B cell (primary cell): Measurements from ENCODE around the gene ABR. TPM values are rescaled to one million over a fixed set of nuclear protein-coding genes. Genes with fewer than 3 reads are reported as not detected.

Experiments used
- ATAC-seq: fragments of 200-7000 bp; cut with Tn5 transposase; one replicate; pipeline ENCODE4 v1.10.0; 2021; ENCODE audit warnings: low read depth, mild to moderate bottlenecking, moderate number of reproducible peaks, moderate library complexity
- CTCF ChIA-PET: fragments of 350-600 bp; sonication (Branson Sonifier 250); formaldehyde crosslinking; loops from one replicate; lab custom pipeline; 2021; ENCODE audit warnings: antibody characterized with exemption, inconsistent platforms; lab: Charles Lee
- POLR2A ChIA-PET: fragments of 350-600 bp; sonication (Branson Sonifier 250); formaldehyde crosslinking; loops from one replicate; lab custom pipeline; 2021; ENCODE audit warnings: antibody characterized with exemption; lab: Charles Lee
- DNase-seq: peaks from one replicate; pipeline ENCODE4 v3.0.0; 2013
- H2AFZ ChIP-seq: 2 replicates; pipeline ENCODE4 v1.6.1; 2012; ENCODE audit warnings: mild to moderate bottlenecking, low read depth, low read length; ENCODE audit not compliant: insufficient read depth, poor library complexity, severe bottlenecking
- H3K27ac ChIP-seq, 2 donors: 1 replicate in 1 of 2; 2 replicates in 1 of 2; pipeline ENCODE4 v1.5.1; 2012 to 2013; ENCODE audit warnings: low read length in 2 of 2, mild to moderate bottlenecking in 2 of 2, moderate library complexity in 1 of 2
- H3K27me3 ChIP-seq, 4 experiments: fragments of 200-600 bp in 1 of 4; sonication (generic) in 1 of 4; replicated peaks in 1 of 4; 1 replicate in 2 of 4; 2 replicates in 2 of 4; pipeline versions ENCODE4 v1.6.1 to v1.7.0; 2013 to 2016; ENCODE audit warnings: low read length in 3 of 4, mild to moderate bottlenecking in 2 of 4, mixed read lengths in 1 of 4, moderate library complexity in 1 of 4; ENCODE audit not compliant: insufficient read depth in 4 of 4, control insufficient read depth in 3 of 4; ENCODE audit errors: control extremely low read depth in 1 of 4
- H3K36me3 ChIP-seq, 2 experiments: replicated peaks in 1 of 2; 1 replicate in 1 of 2; 2 replicates in 1 of 2; pipeline versions ENCODE4 v1.6.1 to v1.7.1; 2013; ENCODE audit warnings: low read length in 1 of 2; ENCODE audit not compliant: insufficient read depth in 2 of 2, control insufficient read depth in 1 of 2; ENCODE audit errors: control extremely low read depth in 1 of 2, extremely low read depth in 1 of 2
- H3K4me1 ChIP-seq, 2 donors: fragments of 200-600 bp in 1 of 2; sonication (generic) in 1 of 2; 1 replicate in 1 of 2; 2 replicates in 1 of 2; pipeline versions ENCODE4 v1.5.1 to v1.6.1; 2013 to 2017; ENCODE audit warnings: low read length in 2 of 2; ENCODE audit not compliant: control insufficient read depth in 2 of 2, insufficient read depth in 2 of 2
- H3K4me2 ChIP-seq: replicated peaks from 2 replicates; pipeline ENCODE3; 2012; ENCODE audit warnings: mild to moderate bottlenecking, low read depth, low read length; ENCODE audit not compliant: poor library complexity, severe bottlenecking
- H3K4me3 ChIP-seq, 5 experiments: fragments of 200-600 bp in 1 of 5; sonication (generic) in 1 of 5; 1 replicate in 3 of 5; 2 replicates in 2 of 5; pipeline versions ENCODE4 v1.5.1 to v1.7.0; 2011 to 2016; ENCODE audit warnings: low read length in 4 of 5, mild to moderate bottlenecking in 4 of 5, low read depth in 2 of 5, control low read depth in 1 of 5, moderate library complexity in 1 of 5; ENCODE audit not compliant: insufficient read depth in 1 of 5; ENCODE audit errors: control extremely low read depth in 1 of 5, extremely low read depth in 1 of 5
- H3K79me2 ChIP-seq: fragments of 200-600 bp; sonication (generic); one replicate; pipeline ENCODE4 v1.6.0; 2016; ENCODE audit warnings: low read length; ENCODE audit not compliant: control insufficient read depth, insufficient read depth
- H3K9ac ChIP-seq: fragments of 200-600 bp; sonication (generic); 2 replicates; pipeline ENCODE4 v1.6.1; 2017; ENCODE audit warnings: mild to moderate bottlenecking, low read length, moderate library complexity
- H3K9me3 ChIP-seq, 3 donors: one replicate each; pipeline versions ENCODE4 v1.6.1 to v1.7.1; 2013; ENCODE audit warnings: low read length in 2 of 3; ENCODE audit not compliant: control insufficient read depth in 2 of 3, insufficient read depth in 1 of 3; ENCODE audit errors: control extremely low read depth in 1 of 3
- H4K20me1 ChIP-seq: 2 replicates; pipeline ENCODE4 v1.6.0; 2012; ENCODE audit warnings: mild to moderate bottlenecking, low read length; ENCODE audit not compliant: insufficient read depth, control insufficient read depth, poor library complexity, severe bottlenecking
- H3K27ac Mint-ChIP-seq: one replicate; pipeline ENCODE4 v1.8.0; 2021; ENCODE audit warnings: mixed read lengths
- H3K27me3 Mint-ChIP-seq: one replicate; pipeline ENCODE4 v1.8.0; 2021; ENCODE audit warnings: mixed read lengths
- H3K4me1 Mint-ChIP-seq: one replicate; pipeline ENCODE4 v1.8.0; 2021; ENCODE audit warnings: mixed read lengths
- H3K4me3 Mint-ChIP-seq: one replicate; pipeline ENCODE4 v1.8.0; 2021; ENCODE audit warnings: mixed read lengths
- H3K9me3 Mint-ChIP-seq: one replicate; pipeline ENCODE4 v1.8.0; 2022; ENCODE audit warnings: mixed read lengths; ENCODE audit not compliant: insufficient read depth
- CTCF ChIP-seq: fragments of 200-600 bp; IDR thresholded peaks from one replicate; pipeline ENCODE4 v1.8.0; 2022; ENCODE audit warnings: antibody characterized with exemption, mild to moderate bottlenecking
- EZH2 ChIP-seq: IDR thresholded peaks from 2 replicates; pipeline ENCODE4 v1.6.1; 2012; ENCODE audit warnings: borderline replicate concordance, low read depth, mild to moderate bottlenecking, moderate library complexity, low read length; ENCODE audit not compliant: insufficient read depth, poor library complexity, severe bottlenecking
- WGBS: methylation state at CpG from one replicate; pipeline ENCODE4 v1.1.5; 2013; ENCODE audit warnings: missing lambda C conversion rate; ENCODE audit not compliant: insufficient coverage; 5-methylcytosine and 5-hydroxymethylcytosine counted together
- intact Hi-C: fragments of 100-400 bp; cut with micrococcal nuclease; formaldehyde crosslinking; loops from one replicate; pipeline ENCODE4 v1.10.0; 2022
- polyA plus RNA-seq: library from polyadenylated mRNA; depleted of rRNA; stranded (reverse); fragments of >200 nt; gene quantifications from 2 replicates; pipeline ENCODE4 v1.2.3, GENCODE V29; 2012
- total RNA-seq, 2 donors: library from RNA; stranded (reverse); fragments of 120-200 nt in 1 of 2; gene quantifications; 1 replicate in 1 of 2; 2 replicates in 1 of 2; pipeline versions ENCODE4 v1.2.3 to v1.2.4, GENCODE V29; 2013 to 2022

Gene ABR
- total and polyA plus RNA-seq, 2 donors (not counting 1 experiment from before 2014, with no cell fraction given): 79.8 to 262 TPM

- H3K27ac Mint-ChIP-seq: no peak overlapping the region
- CTCF ChIA-PET: no interaction called here
- DNase-seq (no peak), ATAC-seq (no peak)
- H4K20me1 ChIP-seq: no peaks in the 10 kb centered on the region
- no peak overlapping the region for H2AFZ ChIP-seq
- no peak overlapping the region for H3K4me2 ChIP-seq
- no peaks in the 10 kb centered on the region for H3K9me3 Mint-ChIP-seq
- H3K79me2 ChIP-seq: no peaks in the 10 kb centered on the region
- no peaks in the 10 kb centered on the region for H3K27me3 Mint-ChIP-seq
- H3K4me3 Mint-ChIP-seq: no peak overlapping the region
- no peak overlapping the region for H3K4me3 ChIP-seq
- H3K9me3 ChIP-seq: peaks cover 0 to 5% (median 0%) of the 10 kb centered on the region in 3 donors
- POLR2A ChIA-PET: no interaction called here
- H3K36me3 ChIP-seq: peaks cover 5 to 46% of the 10 kb centered on the region in 2 experiments
- no peak overlapping the region for H3K27ac ChIP-seq
- no peaks in the 10 kb centered on the region for H3K4me1 ChIP-seq
- TF ChIP-seq EZH2 (no peak), CTCF (no peak)
- no peaks in the 10 kb centered on the region for H3K4me1 Mint-ChIP-seq
- no peaks in the 10 kb centered on the region for H3K27me3 ChIP-seq
- H3K9ac ChIP-seq: no peak overlapping the region
- WGBS: 93% methylated on average over 19 of the region's 20 CpGs
- intact Hi-C loops: no loop called here
Measured at GRCh38 chr17:1072551-1072961, 107.2 kb downstream of the ABR start.

- DNase-seq: no peak
- peaks cover 0 to 16% (median 0%) of the 10 kb centered on the region in 3 donors for H3K9me3 ChIP-seq
- no peak overlapping the region for H3K9ac ChIP-seq
- no peak overlapping the region for H3K4me3 ChIP-seq
- Mint-ChIP-seq H3K4me3 (no peak overlapping the region), H3K9me3 (no peaks in the 10 kb centered on the region), H3K4me1 (no peaks in the 10 kb centered on the region), H3K27me3 (no peaks in the 10 kb centered on the region), H3K27ac (no peak overlapping the region)
- no peak overlapping the region for H3K4me2 ChIP-seq
- H4K20me1 ChIP-seq: no peaks in the 10 kb centered on the region
- 98% methylated on average over 29 of the region's 29 CpGs for WGBS
- no peaks in the 10 kb centered on the region for H3K79me2 ChIP-seq
- H3K4me1 ChIP-seq: no peaks in the 10 kb centered on the region
- no peak overlapping the region for H2AFZ ChIP-seq
- H3K27me3 ChIP-seq: no peaks in the 10 kb centered on the region
- TF ChIP-seq EZH2: no peak
- no peak for TF ChIP-seq CTCF
- ChIA-PET CTCF (no interaction called here), POLR2A (no interaction called here)
- no peak for ATAC-seq
- H3K27ac ChIP-seq: no peak overlapping the region
- H3K36me3 ChIP-seq: peaks cover 3 to 54% of the 10 kb centered on the region in 2 experiments
- intact Hi-C loops: no loop called here
Measured at GRCh38 chr17:1071103-1071825, 108.5 kb downstream of the ABR start.
